ENCODE data around the gene TTC13.

TTC13 gene

GRCh38 chr1:230936475-230936874 lies 42.2 kb downstream of the TTC13 start:
- H3K27me3 Mint-ChIP-seq, result no peaks in the 10 kb centered on the region
- no peak overlapping the region for H3K4me3 Mint-ChIP-seq
- no peaks in the 10 kb centered on the region for H3K9me3 Mint-ChIP-seq
- DNase-seq (ENCODE audit: low spot score in 2 of 2) (no peak), ATAC-seq (replicated peaks; ENCODE audit: extremely low read depth, poor library complexity, severe bottlenecking) (no peak)
- peaks cover 26% of the 10 kb centered on the region for H3K4me1 Mint-ChIP-seq
- H3K36me3 Mint-ChIP-seq (ENCODE audit: insufficient read depth), result peaks cover 31% of the 10 kb centered on the region
- H3K27ac Mint-ChIP-seq (ENCODE audit: low read depth), result no peak overlapping the region

- DNase-seq (ENCODE audit: low spot score in 2 of 2) (no peak), ATAC-seq (replicated peaks; ENCODE audit: extremely low read depth, poor library complexity, severe bottlenecking) (no peak)
- peak overlapping the region; percentile 43 for H3K27ac Mint-ChIP-seq (ENCODE audit: low read depth)
- no peak overlapping the region for H3K4me3 Mint-ChIP-seq
- no peaks in the 10 kb centered on the region for H3K27me3 Mint-ChIP-seq
- peaks cover 26% of the 10 kb centered on the region for H3K4me1 Mint-ChIP-seq
- no peaks in the 10 kb centered on the region for H3K9me3 Mint-ChIP-seq
- H3K36me3 Mint-ChIP-seq (ENCODE audit: insufficient read depth), result peaks cover 36% of the 10 kb centered on the region
Observed at GRCh38 chr1:230935852-230936251, 42.8 kb downstream of the TTC13 start.

- H3K4me1 Mint-ChIP-seq, result peaks cover 16% of the 10 kb centered on the region
- no peak overlapping the region for H3K27ac Mint-ChIP-seq (ENCODE audit: low read depth)
- H3K9me3 Mint-ChIP-seq, result no peaks in the 10 kb centered on the region
- H3K4me3 Mint-ChIP-seq, result no peak overlapping the region
- DNase-seq (ENCODE audit: low spot score in 2 of 2), result no peak
- ATAC-seq (replicated peaks; ENCODE audit: extremely low read depth, poor library complexity, severe bottlenecking), result no peak
- peaks cover 47% of the 10 kb centered on the region for H3K36me3 Mint-ChIP-seq (ENCODE audit: insufficient read depth)
- H3K27me3 Mint-ChIP-seq, result no peaks in the 10 kb centered on the region
Observed at GRCh38 chr1:230930986-230931385, 47.7 kb downstream of the TTC13 start.

- H3K36me3 Mint-ChIP-seq (ENCODE audit: insufficient read depth), result peaks cover 63% of the 10 kb centered on the region
- H3K4me3 Mint-ChIP-seq, result no peak overlapping the region
- no peaks in the 10 kb centered on the region for H3K4me1 Mint-ChIP-seq
- H3K27ac Mint-ChIP-seq (ENCODE audit: low read depth), result no peak overlapping the region
- ATAC-seq (replicated peaks; ENCODE audit: extremely low read depth, poor library complexity, severe bottlenecking), result no peak
- H3K27me3 Mint-ChIP-seq, result no peaks in the 10 kb centered on the region
- no peaks in the 10 kb centered on the region for H3K9me3 Mint-ChIP-seq
- DNase-seq (ENCODE audit: low spot score in 2 of 2), result no peak
Observed at GRCh38 chr1:230926182-230926581, 52.5 kb downstream of the TTC13 start.

- Mint-ChIP-seq H3K4me3 (no peak overlapping the region), H3K27me3 (no peaks in the 10 kb centered on the region), H3K36me3 (ENCODE audit: insufficient read depth) (peaks cover 62% of the 10 kb centered on the region), H3K27ac (ENCODE audit: low read depth) (no peak overlapping the region), H3K9me3 (no peaks in the 10 kb centered on the region), H3K4me1 (no peaks in the 10 kb centered on the region)
- no peak for DNase-seq (ENCODE audit: low spot score in 2 of 2)
- no peak for ATAC-seq (replicated peaks; ENCODE audit: extremely low read depth, poor library complexity, severe bottlenecking)
Observed at GRCh38 chr1:230925608-230926007, 53.1 kb downstream of the TTC13 start.

GRCh38 chr1:230923176-230923575 lies 55.5 kb downstream of the TTC13 start:
- no peak overlapping the region for H3K4me3 Mint-ChIP-seq
- H3K27ac Mint-ChIP-seq (ENCODE audit: low read depth), result no peak overlapping the region
- H3K27me3 Mint-ChIP-seq, result no peaks in the 10 kb centered on the region
- peaks cover 64% of the 10 kb centered on the region for H3K36me3 Mint-ChIP-seq (ENCODE audit: insufficient read depth)
- no peaks in the 10 kb centered on the region for H3K9me3 Mint-ChIP-seq
- DNase-seq (ENCODE audit: low spot score in 2 of 2), result no peak
- no peaks in the 10 kb centered on the region for H3K4me1 Mint-ChIP-seq
- ATAC-seq (replicated peaks; ENCODE audit: extremely low read depth, poor library complexity, severe bottlenecking), result no peak

- H3K4me1 Mint-ChIP-seq, result no peaks in the 10 kb centered on the region
- no peak for DNase-seq (ENCODE audit: low spot score in 2 of 2)
- no peaks in the 10 kb centered on the region for H3K9me3 Mint-ChIP-seq
- peaks cover 64% of the 10 kb centered on the region for H3K36me3 Mint-ChIP-seq (ENCODE audit: insufficient read depth)
- no peak overlapping the region for H3K4me3 Mint-ChIP-seq
- no peak for ATAC-seq (replicated peaks; ENCODE audit: extremely low read depth, poor library complexity, severe bottlenecking)
- H3K27me3 Mint-ChIP-seq, result no peaks in the 10 kb centered on the region
- H3K27ac Mint-ChIP-seq (ENCODE audit: low read depth), result peak overlapping the region; percentile 47
Observed at GRCh38 chr1:230922620-230923019, 56.0 kb downstream of the TTC13 start.

GRCh38 chr1:230919207-230919606 lies 59.5 kb downstream of the TTC13 start:
- H3K4me3 Mint-ChIP-seq, result no peak overlapping the region
- no peak for ATAC-seq (replicated peaks; ENCODE audit: extremely low read depth, poor library complexity, severe bottlenecking)
- H3K27me3 Mint-ChIP-seq, result no peaks in the 10 kb centered on the region
- H3K36me3 Mint-ChIP-seq (ENCODE audit: insufficient read depth), result peaks cover 56% of the 10 kb centered on the region
- no peaks in the 10 kb centered on the region for H3K4me1 Mint-ChIP-seq
- H3K27ac Mint-ChIP-seq (ENCODE audit: low read depth), result no peak overlapping the region
- no peak for DNase-seq (ENCODE audit: low spot score in 2 of 2)
- H3K9me3 Mint-ChIP-seq, result no peaks in the 10 kb centered on the region

- peaks cover 49% of the 10 kb centered on the region for H3K36me3 Mint-ChIP-seq (ENCODE audit: insufficient read depth)
- ATAC-seq (replicated peaks; ENCODE audit: extremely low read depth, poor library complexity, severe bottlenecking) (peak; percentile 46), DNase-seq (ENCODE audit: low spot score in 2 of 2) (peak; percentile 54 to 55)
- H3K9me3 Mint-ChIP-seq, result no peaks in the 10 kb centered on the region
- no peaks in the 10 kb centered on the region for H3K27me3 Mint-ChIP-seq
- no peaks in the 10 kb centered on the region for H3K4me1 Mint-ChIP-seq
- H3K4me3 Mint-ChIP-seq, result no peak overlapping the region
- H3K27ac Mint-ChIP-seq (ENCODE audit: low read depth), result no peak overlapping the region
Observed at GRCh38 chr1:230917284-230918135, 61.2 kb downstream of the TTC13 start.

GRCh38 chr1:230916587-230917283 lies 61.9 kb downstream of the TTC13 start:
- no peak overlapping the region for H3K4me3 Mint-ChIP-seq
- no peaks in the 10 kb centered on the region for H3K27me3 Mint-ChIP-seq
- ATAC-seq (replicated peaks; ENCODE audit: extremely low read depth, poor library complexity, severe bottlenecking) (no peak), DNase-seq (ENCODE audit: low spot score in 2 of 2) (no peak)
- no peaks in the 10 kb centered on the region for H3K4me1 Mint-ChIP-seq
- peaks cover 48% of the 10 kb centered on the region for H3K36me3 Mint-ChIP-seq (ENCODE audit: insufficient read depth)
- H3K9me3 Mint-ChIP-seq, result no peaks in the 10 kb centered on the region
- no peak overlapping the region for H3K27ac Mint-ChIP-seq (ENCODE audit: low read depth)

GRCh38 chr1:230915078-230915477 lies 63.6 kb downstream of the TTC13 start:
- Mint-ChIP-seq H3K4me1 (no peaks in the 10 kb centered on the region), H3K9me3 (no peaks in the 10 kb centered on the region), H3K27me3 (no peaks in the 10 kb centered on the region), H3K27ac (ENCODE audit: low read depth) (no peak overlapping the region), H3K36me3 (ENCODE audit: insufficient read depth) (peaks cover 54% of the 10 kb centered on the region), H3K4me3 (no peak overlapping the region)
- DNase-seq (ENCODE audit: low spot score in 2 of 2), result no peak
- no peak for ATAC-seq (replicated peaks; ENCODE audit: extremely low read depth, poor library complexity, severe bottlenecking)

- H3K9me3 Mint-ChIP-seq, result no peaks in the 10 kb centered on the region
- H3K27ac Mint-ChIP-seq (ENCODE audit: low read depth), result no peak overlapping the region
- H3K4me1 Mint-ChIP-seq, result no peaks in the 10 kb centered on the region
- ATAC-seq (replicated peaks; ENCODE audit: extremely low read depth, poor library complexity, severe bottlenecking), result no peak
- H3K4me3 Mint-ChIP-seq, result no peak overlapping the region
- H3K36me3 Mint-ChIP-seq (ENCODE audit: insufficient read depth), result peaks cover 51% of the 10 kb centered on the region
- H3K27me3 Mint-ChIP-seq, result no peaks in the 10 kb centered on the region
- no peak for DNase-seq (ENCODE audit: low spot score in 2 of 2)
Observed at GRCh38 chr1:230913496-230913895, 65.2 kb downstream of the TTC13 start.

GRCh38 chr1:230910755-230911117 lies 67.9 kb downstream of the TTC13 start:
- H3K36me3 Mint-ChIP-seq (ENCODE audit: insufficient read depth), result peaks cover 68% of the 10 kb centered on the region

More at GRCh38 chr1:230910755-230911117, 67.9 kb downstream of the TTC13 start:
- H3K27me3 Mint-ChIP-seq, result no peaks in the 10 kb centered on the region
- H3K9me3 Mint-ChIP-seq, result no peaks in the 10 kb centered on the region
- no peaks in the 10 kb centered on the region for H3K4me1 Mint-ChIP-seq
- no peak for ATAC-seq (replicated peaks; ENCODE audit: extremely low read depth, poor library complexity, severe bottlenecking)
- H3K27ac Mint-ChIP-seq (ENCODE audit: low read depth), result no peak overlapping the region
- DNase-seq (ENCODE audit: low spot score in 2 of 2), result no peak
- H3K4me3 Mint-ChIP-seq, result no peak overlapping the region

Measured in central memory CD8-positive, alpha-beta T cell (primary cell).